Kidney capillary endothelial cell (primary cell): ENCODE measurements around the gene LIMS3.
"Not testable (repeated sequence)": the region's sequence is repeated elsewhere in the genome, so short reads cannot be mapped to it uniquely, and the experiment has no call there.

Experiments
- DNase-seq: peaks from one replicate; pipeline ENCODE4 v3.0.0-alpha.2; 2018; ENCODE audit warnings: low spot score

The LIMS3 gene

DNA sequence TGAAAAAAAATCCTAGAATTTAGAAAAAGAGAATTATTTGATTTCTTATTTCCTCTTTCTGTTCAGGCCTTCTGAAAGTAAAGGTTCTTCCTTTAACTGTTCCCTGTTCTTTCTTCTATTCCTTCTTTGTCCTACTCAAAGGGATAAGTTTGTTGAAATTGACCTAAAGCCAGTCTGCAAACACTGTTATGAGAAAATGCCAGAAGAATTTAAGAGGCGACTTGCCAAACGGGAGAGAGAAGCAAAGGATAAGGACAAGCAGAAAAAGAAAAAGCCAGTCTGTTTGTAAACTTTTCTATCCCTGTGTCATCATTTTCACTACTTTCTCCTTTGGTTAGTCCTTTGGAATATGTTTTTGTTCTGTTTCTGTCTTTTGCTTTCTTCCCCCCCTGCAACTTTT, 26.0 kb downstream of the LIMS3 start:
- DNase-seq, result not testable (repeated sequence)

DNA sequence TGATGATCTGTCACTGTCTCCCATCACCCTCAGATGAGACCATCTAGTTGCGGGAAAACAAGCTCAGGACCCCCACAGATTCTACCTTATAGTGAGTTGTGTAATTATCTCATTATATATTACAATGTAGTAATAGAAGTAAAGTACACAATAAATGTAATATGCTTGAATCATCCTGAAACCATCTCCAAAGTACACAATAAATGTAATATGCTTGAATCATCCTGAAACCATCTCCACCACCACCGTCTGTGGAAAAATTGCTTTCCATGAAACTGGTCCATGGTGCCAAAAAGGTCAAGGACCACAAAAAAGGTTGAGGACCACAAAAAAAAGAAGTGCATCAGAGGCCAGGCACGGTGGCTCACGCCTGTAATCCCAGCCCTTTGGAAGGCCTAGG, 29.3 kb downstream of the LIMS3 start:
- DNase-seq, result not testable (repeated sequence)

DNA sequence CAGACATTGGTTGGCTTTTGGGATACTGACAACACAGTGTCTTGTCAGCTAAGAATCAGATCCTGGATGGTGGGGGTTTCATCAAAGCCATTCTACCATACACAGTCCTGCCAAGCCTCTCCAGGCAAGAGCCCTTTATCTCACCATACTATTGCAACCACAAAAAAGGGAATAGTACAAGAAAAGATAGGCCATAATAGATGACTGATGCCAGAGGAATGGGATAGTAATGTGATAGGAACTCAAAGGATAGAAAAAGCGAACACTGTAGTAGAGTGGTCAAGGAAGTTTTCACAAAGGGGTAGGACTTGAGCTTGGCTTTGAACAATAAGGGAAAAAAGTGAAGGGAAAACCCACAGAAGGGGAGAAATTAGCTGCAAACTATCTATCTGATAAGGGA, 30.7 kb downstream of the LIMS3 start:
- DNase-seq, result not testable (repeated sequence)

DNA sequence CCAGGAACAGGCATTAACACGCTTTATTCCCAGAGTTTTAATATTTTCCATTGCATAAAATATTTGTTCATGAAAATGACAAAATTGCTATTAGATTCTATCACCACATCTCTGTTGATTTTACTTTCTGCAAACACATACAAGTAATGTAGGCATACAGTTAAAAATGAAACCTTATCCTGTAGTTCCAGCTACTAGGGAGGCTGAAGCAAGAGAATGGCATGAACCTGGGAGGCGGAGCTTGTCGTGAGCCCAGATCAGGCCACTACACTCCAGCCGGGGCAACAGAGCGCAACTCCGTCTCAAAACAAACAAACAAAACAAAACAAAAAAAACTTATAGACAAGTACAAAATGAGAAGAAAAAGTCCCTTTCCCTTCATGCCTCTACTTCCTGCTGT, 38.0 kb downstream of the LIMS3 start:
- not testable (repeated sequence) for DNase-seq

DNA sequence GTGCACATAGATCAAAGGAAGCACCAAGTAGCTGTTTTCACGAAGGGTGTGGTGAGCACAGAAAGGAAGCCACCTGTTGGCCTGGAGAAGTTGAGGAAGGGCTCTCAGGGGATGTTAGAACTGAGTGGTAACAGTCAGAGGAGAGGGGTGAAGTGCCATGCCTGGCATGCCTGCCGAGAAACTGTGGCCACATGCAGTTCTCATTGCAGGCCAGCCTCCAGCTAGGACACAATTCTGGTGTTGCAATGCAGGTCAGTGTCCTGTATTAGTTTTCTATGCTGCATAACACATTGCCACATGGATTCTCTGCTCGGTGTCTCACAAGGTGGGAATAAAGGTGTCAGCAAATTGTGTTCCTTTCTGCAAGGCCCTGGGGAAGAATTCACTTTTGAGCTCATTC, 46.9 kb downstream of the LIMS3 start:
- not testable (repeated sequence) for DNase-seq

DNA sequence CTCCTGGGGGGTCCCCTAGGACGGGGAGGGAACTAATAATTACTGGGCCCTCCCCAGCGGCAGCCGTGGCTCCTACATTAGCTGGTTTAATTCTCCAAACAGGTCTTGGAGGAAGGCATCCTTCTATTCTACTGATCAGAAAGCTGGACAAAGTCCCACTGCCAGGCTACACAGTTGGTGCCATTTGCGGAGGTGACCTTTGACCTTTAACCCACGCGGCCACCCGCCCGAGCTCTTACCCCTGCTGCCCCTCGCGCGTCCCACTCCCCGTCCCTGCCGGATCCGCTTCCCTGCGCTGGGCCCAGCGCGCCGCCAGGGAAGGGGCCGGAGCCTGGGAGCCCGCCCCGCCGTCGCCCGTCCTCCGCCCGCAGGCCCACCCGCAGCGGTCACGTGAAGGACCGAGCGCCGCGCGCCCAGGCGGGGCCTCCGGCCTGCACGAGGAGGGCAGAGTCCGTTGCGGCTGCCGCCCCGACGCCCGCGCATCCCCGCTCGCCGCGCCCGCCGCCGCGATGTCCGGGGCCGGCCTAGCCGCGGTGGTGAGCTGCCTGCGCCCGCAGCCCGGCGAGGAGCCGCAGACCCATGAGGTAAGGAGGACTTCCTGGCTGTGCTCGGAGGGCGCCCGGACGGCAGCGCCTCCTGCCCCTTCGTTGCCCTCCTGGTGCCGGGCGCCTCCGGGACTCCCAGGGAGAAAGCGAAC, 48.9 kb downstream of the LIMS3 start:
- not testable (repeated sequence) for DNase-seq

DNA sequence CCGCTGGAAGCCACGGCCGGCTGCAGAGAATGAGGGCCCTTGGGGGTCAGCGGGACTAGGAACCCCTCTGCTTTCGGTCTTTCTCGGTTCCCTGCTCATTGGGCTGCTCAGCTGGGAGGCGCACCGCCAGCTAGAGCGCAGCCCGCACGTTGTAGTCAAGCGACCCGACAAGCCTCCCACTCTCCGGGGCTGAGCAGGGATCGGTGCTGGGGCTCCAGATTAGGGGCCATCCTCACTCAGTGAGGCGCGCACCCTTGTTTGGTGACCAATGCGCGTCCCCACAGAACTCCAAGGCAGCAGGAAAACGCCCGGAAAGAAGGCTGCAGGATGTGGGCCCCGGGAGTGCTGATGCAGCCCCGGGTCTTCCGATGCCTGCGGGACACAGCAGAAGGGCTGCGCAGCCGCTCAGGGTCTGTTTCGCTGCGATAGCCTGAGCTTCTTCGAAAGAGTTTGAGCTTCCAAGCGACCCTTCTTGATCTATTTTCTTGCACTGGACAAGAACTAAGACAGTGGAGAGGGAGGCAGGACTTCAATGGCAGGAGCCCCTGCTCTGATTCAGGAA, 49.6 kb downstream of the LIMS3 start:
- not testable (repeated sequence) for DNase-seq

DNA sequence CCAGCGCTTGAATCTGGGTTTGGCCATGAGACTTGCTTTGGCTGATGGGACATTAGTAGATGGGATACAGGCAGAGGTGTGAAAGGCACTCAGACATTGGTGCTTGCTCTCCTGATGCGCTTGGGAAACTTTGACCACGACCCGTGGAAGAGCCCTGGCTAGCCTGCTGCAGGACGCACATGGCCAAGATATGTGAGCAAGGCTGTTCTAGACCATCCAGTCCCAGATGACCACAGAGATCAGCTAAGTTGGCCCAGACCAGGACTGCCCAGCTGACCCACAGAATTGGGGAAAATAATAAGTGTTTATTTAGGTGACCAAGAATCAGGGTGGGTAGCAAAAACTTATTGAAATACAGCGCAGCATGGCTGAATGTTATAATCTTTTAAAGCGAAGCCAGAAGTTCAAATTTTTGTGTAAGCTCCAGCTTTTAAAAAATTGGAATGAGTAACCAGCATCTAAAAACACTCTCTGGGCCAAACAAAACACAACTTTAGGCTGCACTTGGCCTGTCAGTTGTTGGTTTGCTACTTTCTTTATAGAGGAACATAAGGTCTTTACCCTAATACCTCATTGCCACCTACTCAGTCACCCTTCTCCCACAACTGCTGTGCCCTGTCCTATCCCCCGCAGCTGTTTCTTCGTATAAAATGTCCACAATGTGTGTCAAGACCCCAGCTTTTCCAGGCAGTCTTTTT, 51.8 kb downstream of the LIMS3 start:
- DNase-seq, result not testable (repeated sequence)

DNA sequence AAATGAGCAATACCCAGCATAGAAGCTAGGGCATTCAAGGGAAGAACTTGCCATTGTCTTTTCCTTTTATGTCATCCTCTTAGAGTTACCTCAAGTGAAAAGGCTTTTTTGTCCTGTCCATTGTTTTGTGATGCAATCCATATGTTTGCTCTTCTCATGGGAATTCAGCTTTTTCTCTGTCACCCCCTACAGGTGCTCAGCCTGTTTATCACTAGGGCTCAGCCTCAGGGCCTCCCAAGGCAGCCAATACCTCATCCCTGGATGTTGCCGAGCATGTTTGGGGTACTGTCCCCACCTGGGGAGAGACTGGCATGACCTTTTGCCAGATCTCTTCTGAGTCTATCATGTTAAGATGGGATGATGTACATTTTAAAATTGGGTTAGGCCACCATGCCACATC, 65.5 kb downstream of the LIMS3 start:
- DNase-seq, result not testable (repeated sequence)

DNA sequence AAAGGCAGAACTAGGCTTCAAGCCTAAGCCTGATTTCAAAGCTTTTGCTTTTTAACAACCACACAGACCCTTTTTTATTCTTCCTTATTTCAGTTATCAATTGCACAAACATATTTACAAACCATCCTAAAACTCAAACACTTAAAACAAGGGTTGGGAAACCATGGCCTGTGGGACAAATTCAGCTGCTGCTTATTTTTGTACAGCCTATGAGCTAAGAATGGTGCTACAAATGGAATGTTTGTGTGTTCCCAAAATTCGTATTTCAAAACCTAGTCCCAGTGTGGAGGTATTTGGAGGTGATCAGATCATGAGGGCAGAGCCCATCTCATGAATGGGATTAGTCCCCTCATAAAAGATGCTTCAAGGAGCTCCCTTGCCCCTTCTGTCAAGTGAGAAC, 67.0 kb downstream of the LIMS3 start:
- not testable (repeated sequence) for DNase-seq

DNA sequence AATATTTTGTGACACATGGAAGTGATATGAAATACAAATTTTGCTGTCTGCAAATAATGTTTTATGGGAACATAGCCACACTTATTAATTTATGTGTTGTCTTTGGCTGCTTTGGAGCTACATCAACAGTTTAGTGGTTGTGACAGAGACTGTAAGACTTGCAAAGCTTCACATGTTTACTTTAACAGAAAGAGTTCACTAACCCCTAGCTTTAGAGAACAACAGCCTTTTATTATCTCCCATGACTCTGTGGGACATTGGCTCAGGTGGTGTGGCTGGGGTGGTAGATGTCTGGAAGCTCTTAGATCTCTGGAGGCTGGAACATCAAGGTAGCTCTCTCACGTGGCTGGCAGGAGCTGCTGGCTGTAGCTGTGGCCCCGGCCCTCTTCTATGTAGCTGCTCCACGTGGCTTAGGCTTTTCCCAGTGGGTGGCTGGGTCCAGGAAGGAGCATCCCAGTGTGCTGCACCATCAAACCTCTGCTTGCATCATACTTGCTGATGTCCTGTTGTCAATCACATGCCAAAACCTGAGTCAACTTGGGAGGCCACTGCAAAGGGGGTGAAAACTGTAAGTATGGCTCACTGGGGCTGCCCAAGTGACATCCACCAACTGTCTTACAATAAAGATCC, 67.7 kb downstream of the LIMS3 start:
- not testable (repeated sequence) for DNase-seq

DNA sequence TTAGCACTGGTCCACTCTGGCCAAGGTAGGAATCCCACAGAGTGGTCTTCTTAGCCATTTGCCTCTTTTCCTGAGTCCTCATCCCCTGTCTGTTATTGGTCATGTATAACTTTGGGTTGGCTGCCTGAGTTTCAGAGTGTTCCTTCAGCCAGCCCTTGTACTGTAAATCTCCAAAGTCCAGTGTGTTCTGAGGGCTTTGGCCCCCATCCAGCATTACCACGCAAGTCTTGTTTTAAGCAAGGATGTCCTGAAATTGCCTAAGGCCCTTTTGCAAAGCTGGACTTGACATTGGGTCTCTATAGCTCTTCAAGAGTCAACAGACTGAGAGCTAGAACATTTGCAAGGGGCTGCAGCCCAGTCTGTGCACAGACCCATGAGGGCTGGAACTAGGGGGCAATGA, 68.4 kb downstream of the LIMS3 start:
- DNase-seq, result not testable (repeated sequence)

DNA sequence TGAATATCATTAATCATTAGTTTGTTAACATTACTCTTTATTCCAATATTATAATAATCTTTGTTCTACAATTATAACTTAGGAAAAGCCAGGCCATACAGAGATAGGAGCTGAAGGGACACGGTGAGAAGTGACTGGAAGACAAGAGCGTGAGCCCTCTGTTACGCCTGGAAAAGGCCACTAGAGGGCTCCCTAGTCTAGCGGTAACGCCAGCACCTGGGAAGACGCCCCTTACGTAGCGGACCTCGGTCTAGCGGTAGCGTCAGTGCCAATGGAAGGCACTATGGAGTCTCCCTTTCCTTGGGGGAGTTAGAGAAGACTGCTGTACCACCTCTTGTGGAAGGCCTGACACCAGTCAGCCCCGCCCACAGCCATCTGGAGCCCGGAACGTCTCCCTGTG, 71.4 kb downstream of the LIMS3 start:
- not testable (repeated sequence) for DNase-seq

DNA sequence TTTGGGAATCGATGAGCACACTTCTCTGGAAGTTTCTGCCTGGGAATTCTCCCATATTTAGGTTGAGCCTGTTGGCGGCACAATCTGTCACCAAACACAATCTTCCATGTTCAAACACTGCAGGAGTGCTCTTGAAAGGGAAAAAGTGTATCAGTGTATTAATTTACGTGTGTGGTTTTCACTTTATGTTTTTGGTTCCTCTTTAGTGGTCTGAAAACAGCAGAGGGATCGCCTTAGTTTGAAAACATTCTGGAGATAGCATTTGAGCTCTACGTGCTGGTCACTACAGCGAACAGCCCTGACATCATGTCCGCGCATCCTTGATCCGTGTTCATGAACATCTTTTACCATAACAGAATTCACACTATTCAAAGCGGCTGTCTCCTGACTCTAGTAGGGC, 73.2 kb downstream of the LIMS3 start:
- not testable (repeated sequence) for DNase-seq
